ENCODE data around the gene IGDCC3. TPM values are rescaled to one million over a fixed set of nuclear protein-coding genes. Genes with fewer than 3 reads are reported as not detected.
A peak's percentile ranks its signal among the peaks of the same experiment; 100 is the strongest.

The IGDCC3 gene
- polyA plus RNA-seq (not detected in 3 replicates), polyA minus RNA-seq (2.1 TPM in 1 of 3 replicates, not detected in the others)
- polyA plus RNA-seq (2011; ENCODE audit: low read depth) = not detected
- polyA plus RNA-seq (2011; cell fraction: cytosol; rRNA removed) = not detected in 2 replicates
- polyA plus RNA-seq (2011; cell fraction: nucleus; rRNA removed) = not detected in 2 replicates
- polyA plus RNA-seq (2012; ENCODE audit: low replicate concordance) = not detected in 2 replicates
- not detected for polyA minus RNA-seq (2011; cell fraction: cytosol; rRNA and poly(A)+ RNA removed)
- polyA minus RNA-seq (2011; cell fraction: nucleus; rRNA and poly(A)+ RNA removed) = not detected in 2 replicates

GRCh38 chr15:65377976-65378366 is at the start of gene IGDCC3:
Gene IGDCC3, minus strand, starts transcription at chr15:65378002. Its CDS starts 214 bp downstream, at chr15:65377788.
- H3K27me3 ChIP-seq (ENCODE audit: control insufficient read depth, extremely low read depth, insufficient read depth, low read length) = peaks cover 74% of the 10 kb centered on the region
- dilution Hi-C loops (cut with MboI; ENCODE audit: extremely low pct_ligation_motif_present, low sequenced_read_pairs) = no loop called here

GRCh38 chr15:65426216-65426853 is 48.5 kb upstream of the IGDCC3 start:
- Histone ChIP-seq H3K4me1 (ENCODE audit: control insufficient read depth, extremely low read depth, insufficient read depth, low read length) (peaks cover 9% of the 10 kb centered on the region), H2AFZ (ENCODE audit: control insufficient read depth, low read length) (no peak overlapping the region), H3K9ac (ENCODE audit: control insufficient read depth, extremely low read depth, insufficient read depth, low read length) (no peak overlapping the region), H3K9me3 (ENCODE audit: control insufficient read depth, low read depth, low read length) (no peaks in the 10 kb centered on the region), H3K36me3 (ENCODE audit: control insufficient read depth in 2 of 2, extremely low read depth in 1 of 2, insufficient read depth in 2 of 2, low read length in 2 of 2) (no peaks in the 10 kb centered on the region), H3K4me2 (ENCODE audit: control insufficient read depth, extremely low read depth, insufficient read depth, low read depth, low read length) (no peak overlapping the region), H3K4me3 (ENCODE audit: control insufficient read depth in 2 of 3, extremely low read depth in 1 of 3, insufficient read depth in 2 of 3, low read depth in 1 of 3, low read length in 3 of 3) (no peak overlapping the region), H3K9me1 (ENCODE audit: control insufficient read depth, extremely low read depth, insufficient read depth, low read length) (no peaks in the 10 kb centered on the region), H3K27ac (ENCODE audit: control insufficient read depth, insufficient read depth, low read length) (no peak overlapping the region), H4K20me1 (ENCODE audit: control insufficient read depth, extremely low read depth, insufficient read depth, low read length) (no peaks in the 10 kb centered on the region), H3K79me2 (ENCODE audit: control insufficient read depth, insufficient read depth, low read length) (no peaks in the 10 kb centered on the region), H3K27me3 (ENCODE audit: control insufficient read depth, extremely low read depth, insufficient read depth, low read length) (peaks cover 27% of the 10 kb centered on the region)
- DNase-seq (ENCODE audit: low read depth, low spot score) = no peak
- FAIRE-seq = no peak
- TF ChIP-seq, protein P1, sequence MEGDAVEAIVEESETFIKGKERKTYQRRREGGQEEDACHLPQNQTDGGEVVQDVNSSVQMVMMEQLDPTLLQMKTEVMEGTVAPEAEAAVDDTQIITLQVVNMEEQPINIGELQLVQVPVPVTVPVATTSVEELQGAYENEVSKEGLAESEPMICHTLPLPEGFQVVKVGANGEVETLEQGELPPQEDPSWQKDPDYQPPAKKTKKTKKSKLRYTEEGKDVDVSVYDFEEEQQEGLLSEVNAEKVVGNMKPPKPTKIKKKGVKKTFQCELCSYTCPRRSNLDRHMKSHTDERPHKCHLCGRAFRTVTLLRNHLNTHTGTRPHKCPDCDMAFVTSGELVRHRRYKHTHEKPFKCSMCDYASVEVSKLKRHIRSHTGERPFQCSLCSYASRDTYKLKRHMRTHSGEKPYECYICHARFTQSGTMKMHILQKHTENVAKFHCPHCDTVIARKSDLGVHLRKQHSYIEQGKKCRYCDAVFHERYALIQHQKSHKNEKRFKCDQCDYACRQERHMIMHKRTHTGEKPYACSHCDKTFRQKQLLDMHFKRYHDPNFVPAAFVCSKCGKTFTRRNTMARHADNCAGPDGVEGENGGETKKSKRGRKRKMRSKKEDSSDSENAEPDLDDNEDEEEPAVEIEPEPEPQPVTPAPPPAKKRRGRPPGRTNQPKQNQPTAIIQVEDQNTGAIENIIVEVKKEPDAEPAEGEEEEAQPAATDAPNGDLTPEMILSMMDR (optimal IDR thresholded peaks at IDR 0.05 in 1 of 3, IDR thresholded peaks at IDR 0.05 in 1 of 3, conservative IDR thresholded peaks at IDR 0.05 in 1 of 3; ENCODE audit: extremely low read depth in 1 of 3, insufficient read depth in 2 of 3, low read length in 3 of 3) = no peak
- no peak for TF ChIP-seq EZH2 (IDR thresholded peaks at IDR 0.05; ENCODE audit: low read length)
- dilution Hi-C loops (cut with MboI; ENCODE audit: extremely low pct_ligation_motif_present, low sequenced_read_pairs) = no loop called here

More at GRCh38 chr15:65377976-65378366, at the start of gene IGDCC3:
- Histone ChIP-seq H3K79me2 (ENCODE audit: control insufficient read depth, insufficient read depth, low read length) (no peaks in the 10 kb centered on the region), H3K4me1 (ENCODE audit: control insufficient read depth, extremely low read depth, insufficient read depth, low read length) (peaks cover 2% of the 10 kb centered on the region), H2AFZ (ENCODE audit: control insufficient read depth, low read length) (peak within 1 kb of the TSS; percentile 27), H3K4me3 (ENCODE audit: control insufficient read depth in 2 of 3, extremely low read depth in 1 of 3, insufficient read depth in 2 of 3, low read depth in 1 of 3, low read length in 3 of 3) (peak within 1 kb of the TSS; percentile 24 to 50 (median 41)), H3K27ac (ENCODE audit: control insufficient read depth, insufficient read depth, low read length) (no peak within 1 kb of the TSS), H4K20me1 (ENCODE audit: control insufficient read depth, extremely low read depth, insufficient read depth, low read length) (no peaks in the 10 kb centered on the region), H3K36me3 (ENCODE audit: control insufficient read depth in 2 of 2, extremely low read depth in 1 of 2, insufficient read depth in 2 of 2, low read length in 2 of 2) (no peaks in the 10 kb centered on the region), H3K9me1 (ENCODE audit: control insufficient read depth, extremely low read depth, insufficient read depth, low read length) (no peaks in the 10 kb centered on the region), H3K9me3 (ENCODE audit: control insufficient read depth, low read depth, low read length) (no peaks in the 10 kb centered on the region), H3K9ac (ENCODE audit: control insufficient read depth, extremely low read depth, insufficient read depth, low read length) (no peak within 1 kb of the TSS), H3K4me2 (ENCODE audit: control insufficient read depth, extremely low read depth, insufficient read depth, low read depth, low read length) (peak within 1 kb of the TSS; percentile 63)
- DNase-seq (ENCODE audit: low read depth, low spot score) = no peak
- no peak for TF ChIP-seq EZH2 (IDR thresholded peaks at IDR 0.05; ENCODE audit: low read length)
- TF ChIP-seq, protein P1 (optimal IDR thresholded peaks at IDR 0.05 in 1 of 3, IDR thresholded peaks at IDR 0.05 in 1 of 3, conservative IDR thresholded peaks at IDR 0.05 in 1 of 3; ENCODE audit: extremely low read depth in 1 of 3, insufficient read depth in 2 of 3, low read length in 3 of 3) = no peak
- FAIRE-seq = no peak

Measured in keratinocyte (primary cell).